Measurements from ENCODE around the gene SCN1B.

DNA sequence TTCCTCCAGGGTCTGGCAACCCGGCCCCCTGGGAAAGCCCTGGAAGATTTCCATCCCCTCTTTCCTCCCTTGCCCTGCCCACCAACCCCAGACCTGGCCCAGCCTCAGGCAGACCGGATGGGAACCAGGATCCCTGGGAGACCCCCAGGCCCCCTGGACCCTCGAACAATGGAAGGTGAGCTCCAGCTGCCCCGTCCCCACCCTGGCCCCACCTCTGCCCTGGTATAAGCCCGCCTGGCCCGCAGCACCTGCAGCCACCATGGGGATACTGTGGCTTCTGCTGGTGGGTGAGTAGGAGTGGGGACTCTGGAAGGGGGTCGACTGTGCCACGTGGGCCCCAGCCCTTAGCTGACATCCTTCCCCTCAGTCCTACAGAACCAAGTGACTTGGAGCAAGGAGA is 43.7 kb downstream of the SCN1B start:
- TF ChIP-seq, protein P1, sequence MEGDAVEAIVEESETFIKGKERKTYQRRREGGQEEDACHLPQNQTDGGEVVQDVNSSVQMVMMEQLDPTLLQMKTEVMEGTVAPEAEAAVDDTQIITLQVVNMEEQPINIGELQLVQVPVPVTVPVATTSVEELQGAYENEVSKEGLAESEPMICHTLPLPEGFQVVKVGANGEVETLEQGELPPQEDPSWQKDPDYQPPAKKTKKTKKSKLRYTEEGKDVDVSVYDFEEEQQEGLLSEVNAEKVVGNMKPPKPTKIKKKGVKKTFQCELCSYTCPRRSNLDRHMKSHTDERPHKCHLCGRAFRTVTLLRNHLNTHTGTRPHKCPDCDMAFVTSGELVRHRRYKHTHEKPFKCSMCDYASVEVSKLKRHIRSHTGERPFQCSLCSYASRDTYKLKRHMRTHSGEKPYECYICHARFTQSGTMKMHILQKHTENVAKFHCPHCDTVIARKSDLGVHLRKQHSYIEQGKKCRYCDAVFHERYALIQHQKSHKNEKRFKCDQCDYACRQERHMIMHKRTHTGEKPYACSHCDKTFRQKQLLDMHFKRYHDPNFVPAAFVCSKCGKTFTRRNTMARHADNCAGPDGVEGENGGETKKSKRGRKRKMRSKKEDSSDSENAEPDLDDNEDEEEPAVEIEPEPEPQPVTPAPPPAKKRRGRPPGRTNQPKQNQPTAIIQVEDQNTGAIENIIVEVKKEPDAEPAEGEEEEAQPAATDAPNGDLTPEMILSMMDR (IDR thresholded peaks at IDR 0.05): no peak
- no peak for TF ChIP-seq POLR2A (IDR thresholded peaks at IDR 0.05)
